ENCODE measurements around the gene ZNF81. TPM values are rescaled to one million over a fixed set of nuclear protein-coding genes. Genes with fewer than 3 reads are reported as not detected.

The ZNF81 gene
- total and polyA plus RNA-seq, 10 donors, result 1.2 to 17.1 (median 12.9) TPM

GRCh38 chrX:47864300-47864699 lies 27.6 kb downstream of the ZNF81 start:
- Histone ChIP-seq H3K4me1 (no peaks in the 10 kb centered on the region), H3K27ac (no peak overlapping the region), H3K36me3 (peaks cover 0 to 44% (median 0%) of the 10 kb centered on the region in 6 donors), H3K9me3 (no peaks in the 10 kb centered on the region), H3K27me3 (replicated peaks in 1 of 7) (no peaks in the 10 kb centered on the region), H3K4me3 (no peak overlapping the region)
- 73 to 95% (median 93%) methylated on average over 3 of the region's 3 CpGs for WGBS, 5 donors
- intact Hi-C loops (cut with DNase I; ENCODE audit: low total_unique reads), result no loop called here
- TF ChIP-seq, protein P1, sequence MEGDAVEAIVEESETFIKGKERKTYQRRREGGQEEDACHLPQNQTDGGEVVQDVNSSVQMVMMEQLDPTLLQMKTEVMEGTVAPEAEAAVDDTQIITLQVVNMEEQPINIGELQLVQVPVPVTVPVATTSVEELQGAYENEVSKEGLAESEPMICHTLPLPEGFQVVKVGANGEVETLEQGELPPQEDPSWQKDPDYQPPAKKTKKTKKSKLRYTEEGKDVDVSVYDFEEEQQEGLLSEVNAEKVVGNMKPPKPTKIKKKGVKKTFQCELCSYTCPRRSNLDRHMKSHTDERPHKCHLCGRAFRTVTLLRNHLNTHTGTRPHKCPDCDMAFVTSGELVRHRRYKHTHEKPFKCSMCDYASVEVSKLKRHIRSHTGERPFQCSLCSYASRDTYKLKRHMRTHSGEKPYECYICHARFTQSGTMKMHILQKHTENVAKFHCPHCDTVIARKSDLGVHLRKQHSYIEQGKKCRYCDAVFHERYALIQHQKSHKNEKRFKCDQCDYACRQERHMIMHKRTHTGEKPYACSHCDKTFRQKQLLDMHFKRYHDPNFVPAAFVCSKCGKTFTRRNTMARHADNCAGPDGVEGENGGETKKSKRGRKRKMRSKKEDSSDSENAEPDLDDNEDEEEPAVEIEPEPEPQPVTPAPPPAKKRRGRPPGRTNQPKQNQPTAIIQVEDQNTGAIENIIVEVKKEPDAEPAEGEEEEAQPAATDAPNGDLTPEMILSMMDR (IDR thresholded peaks at IDR 0.05 in 8 of 11, conservative IDR thresholded peaks at IDR 0.05 in 3 of 11), result no peak
- TF ChIP-seq POLR2AphosphoS5 (IDR thresholded peaks at IDR 0.05) (no peak), POLR2A (IDR thresholded peaks at IDR 0.05) (no peak)
- no peak for DNase-seq

DNA sequence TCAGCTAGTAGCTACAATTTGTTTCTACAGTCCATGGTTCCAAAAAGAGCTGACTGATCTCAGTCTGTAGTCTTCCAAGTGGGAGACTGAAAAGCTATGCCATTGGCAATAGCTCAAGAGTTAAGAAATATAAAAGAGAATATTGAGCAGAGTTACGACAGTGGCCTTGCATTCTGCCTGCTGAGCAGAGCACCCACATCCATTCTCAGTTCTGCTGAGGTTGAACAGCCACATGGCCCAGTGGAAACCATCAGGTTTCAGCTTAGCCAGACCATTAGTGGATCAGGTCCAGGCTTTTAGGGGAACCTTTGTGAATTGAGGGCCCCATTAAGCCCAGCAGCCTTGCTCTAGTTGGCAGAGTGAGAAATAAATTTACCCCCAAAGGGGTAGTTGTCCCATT lies 28.1 kb downstream of the ZNF81 start:
- Histone ChIP-seq H3K27ac (no peak overlapping the region), H3K9me3 (no peaks in the 10 kb centered on the region), H3K4me3 (no peak overlapping the region), H3K36me3 (peaks cover 0 to 45% (median 0%) of the 10 kb centered on the region in 6 donors), H3K27me3 (replicated peaks in 1 of 7) (no peaks in the 10 kb centered on the region), H3K4me1 (no peaks in the 10 kb centered on the region)
- 82 to 100% (median 97%) methylated on average over 1 of the region's 1 CpG for WGBS, 5 donors
- no peak for TF ChIP-seq POLR2A (IDR thresholded peaks at IDR 0.05)
- TF ChIP-seq, protein P1 (IDR thresholded peaks at IDR 0.05 in 8 of 11, conservative IDR thresholded peaks at IDR 0.05 in 3 of 11), result no peak
- TF ChIP-seq POLR2AphosphoS5 (IDR thresholded peaks at IDR 0.05), result no peak
- intact Hi-C loops (cut with DNase I; ENCODE audit: low total_unique reads), result no loop called here
- no peak for DNase-seq

DNA sequence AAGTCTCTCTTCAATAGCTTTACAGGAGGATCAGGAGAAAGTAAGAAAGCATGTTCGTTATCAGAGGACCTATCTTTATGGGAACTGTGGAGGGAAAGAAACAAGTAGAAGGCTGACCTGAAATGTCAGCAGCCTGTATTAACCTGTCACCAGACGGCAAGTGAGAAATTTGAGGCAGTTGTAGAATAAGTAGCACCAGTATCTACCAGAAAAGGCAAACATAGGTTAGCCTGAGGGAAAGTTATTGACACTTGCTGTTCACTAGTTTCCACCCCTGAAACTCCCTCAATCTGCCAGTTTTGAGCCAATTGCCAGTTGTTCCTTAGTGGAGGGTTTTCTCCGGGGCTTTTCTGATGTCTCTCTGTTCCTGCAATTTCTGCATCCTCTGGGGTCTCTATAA lies 36.4 kb downstream of the ZNF81 start:
- intact Hi-C loops (cut with DNase I; ENCODE audit: low total_unique reads), result no loop called here
- Histone ChIP-seq H3K4me3 (no peak overlapping the region), H3K9me3 (peaks cover 0 to 22% (median 16%) of the 10 kb centered on the region in 8 donors), H3K27me3 (replicated peaks in 1 of 7) (no peaks in the 10 kb centered on the region), H3K36me3 (peaks cover 0 to 53% (median 0%) of the 10 kb centered on the region in 6 donors), H3K27ac (no peak overlapping the region), H3K4me1 (no peaks in the 10 kb centered on the region)
- 68 to 98% (median 93%) methylated on average over 3 of the region's 3 CpGs for WGBS, 5 donors
- DNase-seq, result no peak
- TF ChIP-seq POLR2A (IDR thresholded peaks at IDR 0.05), result no peak
- TF ChIP-seq, protein P1 (IDR thresholded peaks at IDR 0.05 in 8 of 11, conservative IDR thresholded peaks at IDR 0.05 in 3 of 11), result no peak
- TF ChIP-seq POLR2AphosphoS5 (IDR thresholded peaks at IDR 0.05), result no peak

DNA sequence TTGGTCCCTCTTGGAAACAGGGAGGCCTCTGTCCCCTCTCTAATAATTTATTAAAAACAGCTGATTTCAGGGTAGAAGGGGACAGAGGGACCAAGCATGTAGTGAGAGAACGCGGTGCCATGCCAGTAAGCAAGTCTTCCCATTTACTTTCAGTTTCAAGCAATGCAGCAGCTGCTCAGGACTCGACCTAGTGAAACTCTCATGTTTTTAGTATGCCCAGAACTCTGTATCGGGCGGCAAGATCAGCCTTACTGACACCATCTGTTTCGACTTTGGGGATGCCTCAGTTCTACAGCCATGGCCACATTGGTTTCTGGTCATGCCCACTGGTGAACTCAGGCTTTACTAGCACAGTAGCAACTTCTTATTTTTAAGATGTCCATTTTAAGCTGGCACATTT lies 40.6 kb downstream of the ZNF81 start:
- Histone ChIP-seq H3K4me1 (no peaks in the 10 kb centered on the region), H3K27ac (peak overlapping the region in 2 of 8 donors; percentile 28 to 30), H3K27me3 (replicated peaks in 1 of 7) (no peaks in the 10 kb centered on the region), H3K36me3 (peaks cover 0 to 36% (median 0%) of the 10 kb centered on the region in 6 donors), H3K4me3 (no peak overlapping the region), H3K9me3 (peaks cover 0 to 22% (median 13%) of the 10 kb centered on the region in 8 donors)
- 53 to 86% (median 68%) methylated on average over 6 of the region's 6 CpGs for WGBS, 5 donors
- TF ChIP-seq POLR2A (IDR thresholded peaks at IDR 0.05) (no peak), POLR2AphosphoS5 (IDR thresholded peaks at IDR 0.05) (no peak)
- TF ChIP-seq, protein P1 (IDR thresholded peaks at IDR 0.05 in 8 of 11, conservative IDR thresholded peaks at IDR 0.05 in 3 of 11), result no peak
- DNase-seq, result no peak
- intact Hi-C loops (cut with DNase I; ENCODE audit: low total_unique reads), result no loop called here

Measured in spleen (tissue), 11 donors.